PFSK-1 (cell line): ENCODE measurements around the gene LHPP.

Experiments
- FOXP2 ChIP-seq: optimal IDR thresholded peaks from 2 replicates; pipeline ENCODE3; 2011; ENCODE audit warnings: borderline replicate concordance, control low read depth, inconsistent platforms; ENCODE audit not compliant: insufficient read depth; ENCODE audit errors: extremely low read length, extremely low read depth
- POLR2AphosphoS5 ChIP-seq: IDR thresholded peaks from 2 replicates; pipeline ENCODE4 v1.6.1; 2012; ENCODE audit warnings: low read depth, mild to moderate bottlenecking, control low read depth, low read length, moderate library complexity
- REST ChIP-seq, 2 experiments: IDR thresholded peaks; 2 replicates each; pipeline versions ENCODE4 v1.6.1 to v1.8.0; 2011 to 2012; ENCODE audit warnings: low read depth in 2 of 2, low read length in 2 of 2, control low read depth in 1 of 2, inconsistent platforms in 1 of 2, mild to moderate bottlenecking in 1 of 2, moderate library complexity in 1 of 2; ENCODE audit not compliant: insufficient read depth in 1 of 2
- SIN3A ChIP-seq: IDR thresholded peaks from 2 replicates; pipeline ENCODE4 v1.6.1; 2012; ENCODE audit warnings: mild to moderate bottlenecking, low read length, moderate library complexity, borderline replicate concordance; ENCODE audit not compliant: insufficient read depth
- TAF1 ChIP-seq: IDR thresholded peaks from 2 replicates; pipeline ENCODE4 v1.6.1; 2012; ENCODE audit warnings: low read length, control low read depth, borderline replicate concordance; ENCODE audit not compliant: insufficient read depth

Gene LHPP

GRCh38 chr10:124600051-124600880, 138.6 kb downstream of the LHPP start:
- no peak for TF ChIP-seq TAF1
- TF ChIP-seq POLR2AphosphoS5, result no peak
- no peak for TF ChIP-seq REST (IDR thresholded peaks at IDR 0.05; ENCODE audit: insufficient read depth in 1 of 2, low read depth in 2 of 2, low read length in 2 of 2)
- TF ChIP-seq FOXP2, result no peak
- no peak for TF ChIP-seq SIN3A

GRCh38 chr10:124601016-124601415, 139.4 kb downstream of the LHPP start:
- no peak for TF ChIP-seq REST (IDR thresholded peaks at IDR 0.05; ENCODE audit: insufficient read depth in 1 of 2, low read depth in 2 of 2, low read length in 2 of 2)
- no peak for TF ChIP-seq POLR2AphosphoS5
- TF ChIP-seq FOXP2, result no peak
- TF ChIP-seq TAF1, result no peak
- no peak for TF ChIP-seq SIN3A

- TF ChIP-seq FOXP2 (no peak), POLR2AphosphoS5 (no peak), SIN3A (no peak), TAF1 (no peak), REST (IDR thresholded peaks at IDR 0.05; ENCODE audit: insufficient read depth in 1 of 2, low read depth in 2 of 2, low read length in 2 of 2) (no peak)
Measured at GRCh38 chr10:124601431-124602120, 140.0 kb downstream of the LHPP start.

GRCh38 chr10:124602121-124602561, 140.5 kb downstream of the LHPP start:
- TF ChIP-seq REST (IDR thresholded peaks at IDR 0.05; ENCODE audit: insufficient read depth in 1 of 2, low read depth in 2 of 2, low read length in 2 of 2) (no peak), FOXP2 (no peak), TAF1 (no peak)
